Esophagus squamous epithelium (tissue), 4 donors: ENCODE measurements around the gene SLC4A3.

ENCODE experiments used
- POLR2A ChIP-seq, 4 donors: fragments of 450-650 bp; IDR thresholded peaks; one replicate each; pipeline ENCODE4 v1.6.1; 2017; ENCODE audit warnings: antibody characterized with exemption in 4 of 4, mild to moderate bottlenecking in 4 of 4, moderate library complexity in 3 of 4
- TF ChIP-seq, protein P1 (sequence below), 6 experiments: fragments of 450-650 bp in 4 of 6; fragments of 200-600 bp in 2 of 6; sonication (generic) in 2 of 6; IDR thresholded peaks; one replicate each; pipeline ENCODE4 v1.5.1; 2016 to 2019; ENCODE audit warnings: antibody characterized with exemption in 6 of 6, mild to moderate bottlenecking in 4 of 6, moderate library complexity in 4 of 6

DNA sequence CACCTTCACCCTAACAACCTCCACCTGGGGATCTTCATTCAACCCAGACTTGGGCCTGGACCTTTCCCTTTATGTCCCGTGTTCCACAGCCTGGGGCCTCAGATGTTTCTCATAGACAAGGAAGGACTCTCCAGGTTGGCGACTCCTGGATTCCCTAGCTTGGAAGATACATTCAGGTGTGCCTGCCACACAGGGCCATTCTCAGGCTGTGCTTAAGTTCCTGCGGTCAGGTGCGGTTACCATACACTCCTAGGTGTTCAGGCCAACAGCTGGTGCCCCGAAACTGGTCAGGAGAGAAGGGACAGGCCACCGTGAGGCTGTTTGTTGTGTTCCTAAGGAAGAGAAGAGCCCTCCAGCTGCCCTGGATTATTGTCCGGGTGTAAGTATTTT is 15.6 kb downstream of the SLC4A3 start:
- no peak for TF ChIP-seq POLR2A (IDR thresholded peaks at IDR 0.05)
- TF ChIP-seq, protein P1, sequence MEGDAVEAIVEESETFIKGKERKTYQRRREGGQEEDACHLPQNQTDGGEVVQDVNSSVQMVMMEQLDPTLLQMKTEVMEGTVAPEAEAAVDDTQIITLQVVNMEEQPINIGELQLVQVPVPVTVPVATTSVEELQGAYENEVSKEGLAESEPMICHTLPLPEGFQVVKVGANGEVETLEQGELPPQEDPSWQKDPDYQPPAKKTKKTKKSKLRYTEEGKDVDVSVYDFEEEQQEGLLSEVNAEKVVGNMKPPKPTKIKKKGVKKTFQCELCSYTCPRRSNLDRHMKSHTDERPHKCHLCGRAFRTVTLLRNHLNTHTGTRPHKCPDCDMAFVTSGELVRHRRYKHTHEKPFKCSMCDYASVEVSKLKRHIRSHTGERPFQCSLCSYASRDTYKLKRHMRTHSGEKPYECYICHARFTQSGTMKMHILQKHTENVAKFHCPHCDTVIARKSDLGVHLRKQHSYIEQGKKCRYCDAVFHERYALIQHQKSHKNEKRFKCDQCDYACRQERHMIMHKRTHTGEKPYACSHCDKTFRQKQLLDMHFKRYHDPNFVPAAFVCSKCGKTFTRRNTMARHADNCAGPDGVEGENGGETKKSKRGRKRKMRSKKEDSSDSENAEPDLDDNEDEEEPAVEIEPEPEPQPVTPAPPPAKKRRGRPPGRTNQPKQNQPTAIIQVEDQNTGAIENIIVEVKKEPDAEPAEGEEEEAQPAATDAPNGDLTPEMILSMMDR (IDR thresholded peaks at IDR 0.05) = no peak
